Measurements from ENCODE around the gene PLBD1. TPM values are rescaled to one million over a fixed set of nuclear protein-coding genes. Genes with fewer than 3 reads are reported as not detected.

Gene PLBD1
- total RNA-seq, 1 donor, result 4.7 TPM

GRCh38 chr12:14521822-14522221 is 45.9 kb downstream of the PLBD1 start:
- H4K20me1 ChIP-seq (ENCODE audit: insufficient read depth, low read length), result no peaks in the 10 kb centered on the region
- H3K27ac ChIP-seq (ENCODE audit: low read depth, low read length), result no peak overlapping the region
- H3K27me3 ChIP-seq (ENCODE audit: insufficient read depth, low read length), result no peaks in the 10 kb centered on the region
- TF ChIP-seq CTCF (IDR thresholded peaks at IDR 0.05; ENCODE audit: extremely low read depth, low read depth, low read length), result no peak
- H3K79me2 ChIP-seq (ENCODE audit: insufficient read depth, low read length), result no peaks in the 10 kb centered on the region
- no peak overlapping the region for H3K4me3 ChIP-seq (ENCODE audit: insufficient read depth, low read length)
- DNase-seq (ENCODE audit: insufficient read length, low spot score, missing footprints), result no peak
- H3K4me2 ChIP-seq (ENCODE audit: insufficient read depth, low read length), result no peak overlapping the region
- no peaks in the 10 kb centered on the region for H3K36me3 ChIP-seq (ENCODE audit: insufficient read depth, low read length)
- H2AFZ ChIP-seq (ENCODE audit: low read length), result no peak overlapping the region
- H3K9me3 ChIP-seq (ENCODE audit: low read depth, low read length), result peaks cover 4% of the 10 kb centered on the region
- no peaks in the 10 kb centered on the region for H3K4me1 ChIP-seq (ENCODE audit: insufficient read depth, low read length)

- H3K27ac ChIP-seq (ENCODE audit: low read depth, low read length), result no peak overlapping the region
- no peaks in the 10 kb centered on the region for H3K4me1 ChIP-seq (ENCODE audit: insufficient read depth, low read length)
- no peak overlapping the region for H2AFZ ChIP-seq (ENCODE audit: low read length)
- TF ChIP-seq CTCF (IDR thresholded peaks at IDR 0.05; ENCODE audit: extremely low read depth, low read depth, low read length), result no peak
- H3K4me2 ChIP-seq (ENCODE audit: insufficient read depth, low read length), result no peak overlapping the region
- no peaks in the 10 kb centered on the region for H3K27me3 ChIP-seq (ENCODE audit: insufficient read depth, low read length)
- no peaks in the 10 kb centered on the region for H3K79me2 ChIP-seq (ENCODE audit: insufficient read depth, low read length)
- H4K20me1 ChIP-seq (ENCODE audit: insufficient read depth, low read length), result no peaks in the 10 kb centered on the region
- DNase-seq (ENCODE audit: insufficient read length, low spot score, missing footprints), result no peak
- H3K9me3 ChIP-seq (ENCODE audit: low read depth, low read length), result no peaks in the 10 kb centered on the region
- no peak overlapping the region for H3K4me3 ChIP-seq (ENCODE audit: insufficient read depth, low read length)
- no peaks in the 10 kb centered on the region for H3K36me3 ChIP-seq (ENCODE audit: insufficient read depth, low read length)
Observed at GRCh38 chr12:14514946-14515345, 52.7 kb downstream of the PLBD1 start.

- no peak overlapping the region for H3K27ac ChIP-seq (ENCODE audit: low read depth, low read length)
- H3K4me2 ChIP-seq (ENCODE audit: insufficient read depth, low read length), result no peak overlapping the region
- peak; percentile 36 for TF ChIP-seq CTCF (IDR thresholded peaks at IDR 0.05; ENCODE audit: extremely low read depth, low read depth, low read length)
- no peaks in the 10 kb centered on the region for H3K27me3 ChIP-seq (ENCODE audit: insufficient read depth, low read length)
- no peak overlapping the region for H3K4me3 ChIP-seq (ENCODE audit: insufficient read depth, low read length)
- no peaks in the 10 kb centered on the region for H3K9me3 ChIP-seq (ENCODE audit: low read depth, low read length)
- H3K36me3 ChIP-seq (ENCODE audit: insufficient read depth, low read length), result no peaks in the 10 kb centered on the region
- no peaks in the 10 kb centered on the region for H4K20me1 ChIP-seq (ENCODE audit: insufficient read depth, low read length)
- H2AFZ ChIP-seq (ENCODE audit: low read length), result no peak overlapping the region
- no peaks in the 10 kb centered on the region for H3K4me1 ChIP-seq (ENCODE audit: insufficient read depth, low read length)
- H3K79me2 ChIP-seq (ENCODE audit: insufficient read depth, low read length), result no peaks in the 10 kb centered on the region
- peak; percentile 77 for DNase-seq (ENCODE audit: insufficient read length, low spot score, missing footprints)
Observed at GRCh38 chr12:14514154-14514842, 53.4 kb downstream of the PLBD1 start.

GRCh38 chr12:14510574-14510973 is 57.1 kb downstream of the PLBD1 start:
- Histone ChIP-seq H3K27ac (ENCODE audit: low read depth, low read length) (no peak overlapping the region), H2AFZ (ENCODE audit: low read length) (no peak overlapping the region), H3K79me2 (ENCODE audit: insufficient read depth, low read length) (no peaks in the 10 kb centered on the region), H3K4me2 (ENCODE audit: insufficient read depth, low read length) (no peak overlapping the region), H3K27me3 (ENCODE audit: insufficient read depth, low read length) (no peaks in the 10 kb centered on the region), H3K4me1 (ENCODE audit: insufficient read depth, low read length) (no peaks in the 10 kb centered on the region), H3K36me3 (ENCODE audit: insufficient read depth, low read length) (no peaks in the 10 kb centered on the region), H4K20me1 (ENCODE audit: insufficient read depth, low read length) (no peaks in the 10 kb centered on the region), H3K4me3 (ENCODE audit: insufficient read depth, low read length) (no peak overlapping the region), H3K9me3 (ENCODE audit: low read depth, low read length) (no peaks in the 10 kb centered on the region)
- TF ChIP-seq CTCF (IDR thresholded peaks at IDR 0.05; ENCODE audit: extremely low read depth, low read depth, low read length), result no peak
- DNase-seq (ENCODE audit: insufficient read length, low spot score, missing footprints), result no peak

Measured in osteoblast (primary cell).